ENCODE data around the gene ZNF227.

The ZNF227 gene

GRCh38 chr19:44278181-44278690 is 65.9 kb downstream of the ZNF227 start:
- H3K9ac ChIP-seq (ENCODE audit: insufficient read length, low read depth), result no peak overlapping the region
- TF ChIP-seq YY1 (IDR thresholded peaks at IDR 0.05; ENCODE audit: insufficient read depth, insufficient read length) (no peak), ZNF274 (IDR thresholded peaks at IDR 0.05; ENCODE audit: low read depth, low read length) (no peak), SUZ12 (IDR thresholded peaks at IDR 0.05; ENCODE audit: extremely low read depth, insufficient read depth, insufficient read length) (no peak)
- H3K4me1 ChIP-seq (ENCODE audit: insufficient read depth, insufficient read length), result no peaks in the 10 kb centered on the region
- H3K36me3 ChIP-seq (ENCODE audit: insufficient read depth, insufficient read length, low read length), result peaks cover 9% of the 10 kb centered on the region
- no peak for DNase-seq (ENCODE audit: low read depth, low spot score)
- H3K9me3 ChIP-seq (ENCODE audit: insufficient read depth, low read length), result peaks cover 14% of the 10 kb centered on the region; the same call in 1 of the 2 replicates
- no peaks in the 10 kb centered on the region for H3K27me3 ChIP-seq (ENCODE audit: insufficient read depth, insufficient read length)
- H3K4me3 ChIP-seq (ENCODE audit: insufficient read length, low read depth), result no peak overlapping the region

GRCh38 chr19:44280916-44281315 is 68.6 kb downstream of the ZNF227 start:
- H3K4me1 ChIP-seq (ENCODE audit: insufficient read depth, insufficient read length), result no peaks in the 10 kb centered on the region
- H3K9me3 ChIP-seq (ENCODE audit: insufficient read depth, low read length), result peaks cover 3% of the 10 kb centered on the region; the same call in 1 of the 2 replicates
- no peak overlapping the region for H3K4me3 ChIP-seq (ENCODE audit: insufficient read length, low read depth)
- DNase-seq (ENCODE audit: low read depth, low spot score), result no peak
- no peak overlapping the region for H3K9ac ChIP-seq (ENCODE audit: insufficient read length, low read depth)
- no peaks in the 10 kb centered on the region for H3K27me3 ChIP-seq (ENCODE audit: insufficient read depth, insufficient read length)
- H3K36me3 ChIP-seq (ENCODE audit: insufficient read depth, insufficient read length, low read length), result no peaks in the 10 kb centered on the region
- TF ChIP-seq ZNF274 (IDR thresholded peaks at IDR 0.05; ENCODE audit: low read depth, low read length), result no peak
- no peak for TF ChIP-seq YY1 (IDR thresholded peaks at IDR 0.05; ENCODE audit: insufficient read depth, insufficient read length)
- TF ChIP-seq SUZ12 (IDR thresholded peaks at IDR 0.05; ENCODE audit: extremely low read depth, insufficient read depth, insufficient read length), result no peak

- Histone ChIP-seq H3K9me3 (ENCODE audit: insufficient read depth, low read length) (peaks cover 8% of the 10 kb centered on the region; the same call in 1 of the 2 replicates), H3K27me3 (ENCODE audit: insufficient read depth, insufficient read length) (no peaks in the 10 kb centered on the region), H3K4me1 (ENCODE audit: insufficient read depth, insufficient read length) (no peaks in the 10 kb centered on the region), H3K36me3 (ENCODE audit: insufficient read depth, insufficient read length, low read length) (peaks cover 9% of the 10 kb centered on the region), H3K9ac (ENCODE audit: insufficient read length, low read depth) (no peak overlapping the region), H3K4me3 (ENCODE audit: insufficient read length, low read depth) (no peak overlapping the region)
- no peak for TF ChIP-seq YY1 (IDR thresholded peaks at IDR 0.05; ENCODE audit: insufficient read depth, insufficient read length)
- TF ChIP-seq ZNF274 (IDR thresholded peaks at IDR 0.05; ENCODE audit: low read depth, low read length), result no peak
- no peak for TF ChIP-seq SUZ12 (IDR thresholded peaks at IDR 0.05; ENCODE audit: extremely low read depth, insufficient read depth, insufficient read length)
- DNase-seq (ENCODE audit: low read depth, low spot score), result no peak
These were observed 70.5 kb downstream of the ZNF227 start for GRCh38 chr19:44282846-44283245.

GRCh38 chr19:44284968-44285367 is 72.6 kb downstream of the ZNF227 start:
- Histone ChIP-seq H3K4me1 (ENCODE audit: insufficient read depth, insufficient read length) (no peaks in the 10 kb centered on the region), H3K9ac (ENCODE audit: insufficient read length, low read depth) (no peak overlapping the region), H3K4me3 (ENCODE audit: insufficient read length, low read depth) (no peak overlapping the region), H3K36me3 (ENCODE audit: insufficient read depth, insufficient read length, low read length) (peaks cover 23% of the 10 kb centered on the region), H3K9me3 (ENCODE audit: insufficient read depth, low read length) (peaks cover 13% of the 10 kb centered on the region; the same call in 1 of the 2 replicates), H3K27me3 (ENCODE audit: insufficient read depth, insufficient read length) (no peaks in the 10 kb centered on the region)
- TF ChIP-seq YY1 (IDR thresholded peaks at IDR 0.05; ENCODE audit: insufficient read depth, insufficient read length) (no peak), ZNF274 (IDR thresholded peaks at IDR 0.05; ENCODE audit: low read depth, low read length) (no peak), SUZ12 (IDR thresholded peaks at IDR 0.05; ENCODE audit: extremely low read depth, insufficient read depth, insufficient read length) (no peak)
- no peak for DNase-seq (ENCODE audit: low read depth, low spot score)
